HFFc6 (cell line): ENCODE results near the gene GNB1L. TPM values are rescaled to one million over a fixed set of nuclear protein-coding genes. Genes with fewer than 3 reads are reported as not detected.
A peak's percentile ranks its signal among the peaks of the same experiment; 100 is the strongest.

Source experiments
- DNase-seq: peaks from one replicate; pipeline ENCODE4 v3.0.0-alpha.2; 2018
- H3K27ac Mint-ChIP-seq: 2 replicates; pipeline ENCODE4 v1.8.0; 2020; ENCODE audit warnings: mild to moderate bottlenecking, mixed read lengths
- H3K27me3 Mint-ChIP-seq: 2 replicates; pipeline ENCODE4 v1.8.0; 2021; ENCODE audit warnings: mild to moderate bottlenecking, moderate library complexity, mixed read lengths; ENCODE audit not compliant: insufficient read depth
- H3K36me3 Mint-ChIP-seq: 2 replicates; pipeline ENCODE4 v1.8.0; 2021; ENCODE audit warnings: low read depth, mixed read lengths
- H3K4me1 Mint-ChIP-seq: 2 replicates; pipeline ENCODE4 v1.8.0; 2020; ENCODE audit warnings: low read depth, mixed read lengths
- H3K4me3 Mint-ChIP-seq: 2 replicates; pipeline ENCODE4 v1.8.0; 2020; ENCODE audit warnings: mild to moderate bottlenecking, moderate library complexity, mixed read lengths
- H3K9me3 Mint-ChIP-seq: 2 replicates; pipeline ENCODE4 v1.8.0; 2020; ENCODE audit warnings: mild to moderate bottlenecking, mixed read lengths
- total RNA-seq, 6 experiments: library from RNA; stranded (reverse); fragmentation: NEBNext Ultra II Directional; extraction: Animal tissue kit (Norgen Biotek cat#: 25700); gene quantifications; 2 replicates in 1 of 6; 3 replicates in 5 of 6; pipeline ENCODE4 v1.2.3, GENCODE V29; 2021
- TF ChIP-seq, protein P1 (sequence below): fragments of 200-600 bp; sonication (generic); IDR thresholded peaks from 2 replicates; pipeline ENCODE4 v1.5.0; 2021; ENCODE audit warnings: antibody characterized with exemption, mild to moderate bottlenecking

The GNB1L gene
- total RNA-seq, 6 experiments from 2014 or later = 6.6 to 9.6 (median 7.6) TPM

GRCh38 chr22:19870153-19871022, 15.7 kb upstream of the GNB1L start:
- H3K27ac Mint-ChIP-seq = no peak overlapping the region
- no peaks in the 10 kb centered on the region for H3K36me3 Mint-ChIP-seq
- DNase-seq = no peak
- no peaks in the 10 kb centered on the region; the same call in 1 of the 2 replicates for H3K27me3 Mint-ChIP-seq
- no peaks in the 10 kb centered on the region for H3K4me1 Mint-ChIP-seq
- no peak overlapping the region for H3K4me3 Mint-ChIP-seq
- no peaks in the 10 kb centered on the region for H3K9me3 Mint-ChIP-seq
- TF ChIP-seq, protein P1, sequence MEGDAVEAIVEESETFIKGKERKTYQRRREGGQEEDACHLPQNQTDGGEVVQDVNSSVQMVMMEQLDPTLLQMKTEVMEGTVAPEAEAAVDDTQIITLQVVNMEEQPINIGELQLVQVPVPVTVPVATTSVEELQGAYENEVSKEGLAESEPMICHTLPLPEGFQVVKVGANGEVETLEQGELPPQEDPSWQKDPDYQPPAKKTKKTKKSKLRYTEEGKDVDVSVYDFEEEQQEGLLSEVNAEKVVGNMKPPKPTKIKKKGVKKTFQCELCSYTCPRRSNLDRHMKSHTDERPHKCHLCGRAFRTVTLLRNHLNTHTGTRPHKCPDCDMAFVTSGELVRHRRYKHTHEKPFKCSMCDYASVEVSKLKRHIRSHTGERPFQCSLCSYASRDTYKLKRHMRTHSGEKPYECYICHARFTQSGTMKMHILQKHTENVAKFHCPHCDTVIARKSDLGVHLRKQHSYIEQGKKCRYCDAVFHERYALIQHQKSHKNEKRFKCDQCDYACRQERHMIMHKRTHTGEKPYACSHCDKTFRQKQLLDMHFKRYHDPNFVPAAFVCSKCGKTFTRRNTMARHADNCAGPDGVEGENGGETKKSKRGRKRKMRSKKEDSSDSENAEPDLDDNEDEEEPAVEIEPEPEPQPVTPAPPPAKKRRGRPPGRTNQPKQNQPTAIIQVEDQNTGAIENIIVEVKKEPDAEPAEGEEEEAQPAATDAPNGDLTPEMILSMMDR = no peak

DNA sequence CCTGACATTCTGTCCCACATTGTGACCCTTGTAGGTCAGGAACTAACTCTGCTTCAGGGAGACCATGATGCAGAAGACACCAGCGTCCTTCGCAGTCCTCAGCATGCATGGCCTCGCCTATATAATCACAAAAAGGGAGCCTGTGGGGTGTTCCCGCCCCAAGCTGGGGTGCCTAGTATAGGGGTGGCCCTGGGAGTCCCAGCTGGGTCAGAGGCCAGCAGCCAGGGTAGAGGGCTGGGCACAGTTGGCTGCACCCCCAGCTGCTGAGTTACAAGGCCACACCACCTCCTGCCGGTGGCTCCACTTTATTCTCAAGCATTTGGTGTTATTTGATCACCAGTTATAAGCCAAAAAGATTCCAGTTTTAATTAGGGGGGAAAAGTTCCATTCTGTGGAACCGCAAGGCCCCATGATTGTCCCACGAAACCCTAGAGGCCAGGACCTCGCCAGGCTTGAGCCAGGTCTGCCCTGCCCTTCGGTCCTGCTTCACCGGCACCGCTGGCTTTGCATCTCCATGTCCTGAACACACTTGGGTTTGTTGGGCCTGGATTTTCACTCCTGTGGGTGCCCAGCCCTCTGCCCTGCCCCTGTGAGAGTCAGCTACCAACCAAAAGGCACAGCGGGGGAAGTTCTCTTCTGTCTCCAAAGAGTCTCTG, 15.0 kb upstream of the GNB1L start:
- no peaks in the 10 kb centered on the region; the same call in 1 of the 2 replicates for H3K27me3 Mint-ChIP-seq
- no peaks in the 10 kb centered on the region for H3K36me3 Mint-ChIP-seq
- H3K4me3 Mint-ChIP-seq = no peak overlapping the region
- H3K4me1 Mint-ChIP-seq = peaks cover 2% of the 10 kb centered on the region
- no peaks in the 10 kb centered on the region for H3K9me3 Mint-ChIP-seq
- TF ChIP-seq, protein P1 = no peak
- no peak for DNase-seq
- H3K27ac Mint-ChIP-seq = no peak overlapping the region

- H3K4me1 Mint-ChIP-seq = peaks cover 7% of the 10 kb centered on the region
- H3K9me3 Mint-ChIP-seq = no peaks in the 10 kb centered on the region
- TF ChIP-seq, protein P1 = no peak
- no peaks in the 10 kb centered on the region for H3K36me3 Mint-ChIP-seq
- H3K27me3 Mint-ChIP-seq = no peaks in the 10 kb centered on the region; the same call in 1 of the 2 replicates
- DNase-seq = no peak
- no peak overlapping the region for H3K4me3 Mint-ChIP-seq
- no peak overlapping the region for H3K27ac Mint-ChIP-seq
Observed at GRCh38 chr22:19868773-19869471, 14.2 kb upstream of the GNB1L start.

DNA sequence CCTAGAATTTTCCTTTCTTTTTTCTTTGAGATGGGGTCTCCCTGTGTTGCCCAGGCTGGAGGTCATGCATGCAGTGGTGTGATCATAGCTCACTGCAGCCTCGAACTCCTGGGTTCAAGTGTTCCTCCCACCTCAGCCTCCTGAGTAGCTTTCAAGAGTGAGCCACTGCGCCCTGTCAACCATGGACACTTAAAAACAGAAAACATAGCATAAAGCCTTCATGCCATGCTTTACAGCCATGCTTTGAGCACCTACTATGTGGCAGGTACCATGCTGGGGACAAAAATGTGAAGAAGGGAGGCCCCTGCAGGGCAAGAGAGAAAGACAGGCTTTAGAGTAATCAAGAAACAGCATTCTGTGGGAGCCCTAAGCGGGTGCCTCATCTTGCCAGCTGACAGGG, 13.7 kb upstream of the GNB1L start:
- H3K9me3 Mint-ChIP-seq = no peaks in the 10 kb centered on the region
- no peaks in the 10 kb centered on the region for H3K36me3 Mint-ChIP-seq
- peaks cover 7% of the 10 kb centered on the region for H3K4me1 Mint-ChIP-seq
- no peak overlapping the region for H3K4me3 Mint-ChIP-seq
- no peaks in the 10 kb centered on the region; the same call in 1 of the 2 replicates for H3K27me3 Mint-ChIP-seq
- TF ChIP-seq, protein P1 = peak; percentile 23; the same call in 1 of the 2 replicates
- no peak for DNase-seq
- no peak overlapping the region for H3K27ac Mint-ChIP-seq

DNA sequence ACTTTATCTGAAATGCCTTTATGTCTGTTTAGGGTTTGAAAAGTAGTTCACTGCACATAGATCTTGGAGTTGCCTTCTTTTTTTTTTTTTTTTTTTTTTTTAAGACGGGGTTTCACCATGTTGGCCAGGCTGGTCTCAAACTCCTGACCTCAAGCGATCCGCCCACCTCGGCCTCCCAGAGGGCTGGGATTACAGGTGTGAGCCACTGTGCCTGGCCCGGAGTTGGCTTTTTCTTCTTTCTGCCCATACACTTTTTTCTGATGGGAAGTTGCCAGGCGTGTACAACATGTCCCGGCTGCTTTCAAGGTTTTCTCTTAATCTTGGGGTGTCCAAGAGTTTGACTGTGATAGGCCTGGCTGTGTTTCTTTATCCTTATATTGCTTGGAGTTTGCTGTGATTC, 12.9 kb upstream of the GNB1L start:
- no peak for DNase-seq
- no peak overlapping the region for H3K27ac Mint-ChIP-seq
- H3K4me3 Mint-ChIP-seq = no peak overlapping the region
- H3K4me1 Mint-ChIP-seq = peaks cover 7% of the 10 kb centered on the region
- no peaks in the 10 kb centered on the region; the same call in 1 of the 2 replicates for H3K27me3 Mint-ChIP-seq
- TF ChIP-seq, protein P1 = no peak
- H3K36me3 Mint-ChIP-seq = no peaks in the 10 kb centered on the region
- H3K9me3 Mint-ChIP-seq = no peaks in the 10 kb centered on the region
